K562 (cell line): ENCODE measurements around the gene POLD1. TPM values are rescaled to one million over a fixed set of nuclear protein-coding genes. Genes with fewer than 3 reads are reported as not detected.
A peak's percentile ranks its signal among the peaks of the same experiment; 100 is the strongest.

Experiments used
- EHMT2 ChIP-seq: fragments of 450-650 bp; IDR thresholded peaks from 2 replicates; pipeline ENCODE4 v1.6.1; 2018; ENCODE audit warnings: antibody characterized with exemption
- ELF2 ChIP-seq: fragments of 250-450 bp; sonication (Bioruptor Pico); IDR thresholded peaks from 2 replicates; pipeline ENCODE4 v1.5.0; 2021; ENCODE audit warnings: mild to moderate bottlenecking
- HNRNPK ChIP-seq: fragments of 200-400 bp; formaldehyde crosslinking; IDR thresholded peaks from one replicate; pipeline ENCODE4 v1.6.1; 2018; ENCODE audit warnings: mild to moderate bottlenecking, low read depth, low read length; ENCODE audit not compliant: poor library complexity, severe bottlenecking
- KDM1A ChIP-seq, 2 experiments: fragments of 450-650 bp; IDR thresholded peaks; 2 replicates each; pipeline ENCODE4 v1.6.1; 2016; ENCODE audit warnings: mild to moderate bottlenecking in 2 of 2
- MECOM ChIP-seq: fragments of 250-450 bp; sonication (Bioruptor Pico); IDR thresholded peaks from 2 replicates; pipeline ENCODE4 v1.8.0; 2022; ENCODE audit warnings: inconsistent platforms
- MEF2A ChIP-seq: IDR thresholded peaks from 2 replicates; pipeline ENCODE4 v1.6.1; 2011; ENCODE audit warnings: low read depth, mild to moderate bottlenecking, low read length, moderate library complexity; ENCODE audit not compliant: control insufficient read depth
- NR2C2 ChIP-seq, 2 experiments: fragments of 200-800 bp in 1 of 2; sonication (Bioruptor generic) in 1 of 2; sonication (generic) in 1 of 2; formaldehyde crosslinking in 1 of 2; IDR thresholded peaks; 2 replicates each; pipeline versions ENCODE4 v1.6.1 to v1.8.0; 2016 to 2022; ENCODE audit warnings: mild to moderate bottlenecking in 1 of 2, missing compliant biosample characterization in 1 of 2, missing genetic modification characterization in 1 of 2, missing genetic modification reagents in 1 of 2
- POLR2B ChIP-seq: fragments of 450-650 bp; IDR thresholded peaks from 2 replicates; pipeline ENCODE4 v1.6.1; 2018; ENCODE audit warnings: low read depth; ENCODE audit not compliant: partially characterized antibody
- POLR2G ChIP-seq: fragments of 200-400 bp; formaldehyde crosslinking; IDR thresholded peaks from 2 replicates; pipeline ENCODE4 v1.6.1; 2017; ENCODE audit warnings: low read depth, mild to moderate bottlenecking, antibody characterized with exemption, low read length, moderate library complexity
- RBFOX2 ChIP-seq: fragments of 200-400 bp; formaldehyde crosslinking; IDR thresholded peaks from 2 replicates; pipeline ENCODE4 v1.6.1; 2017; ENCODE audit warnings: low read depth, mild to moderate bottlenecking, low read length, moderate library complexity
- STAG1 ChIP-seq: sonication (generic); formaldehyde crosslinking; IDR thresholded peaks from 2 replicates; pipeline ENCODE4 v1.5.0; 2020; ENCODE audit warnings: missing genetic modification reagents, borderline replicate concordance
- ZNF140 ChIP-seq: fragments of 250-450 bp; sonication (Bioruptor Pico); IDR thresholded peaks from 2 replicates; pipeline ENCODE4 v1.8.0; 2021; ENCODE audit warnings: moderate library complexity, mild to moderate bottlenecking, inconsistent platforms
- ZNF695 ChIP-seq: fragments of 450-650 bp; formaldehyde crosslinking; IDR thresholded peaks from 2 replicates; pipeline ENCODE4 v1.4.0; 2020; ENCODE audit warnings: mild to moderate bottlenecking, moderate library complexity
- polyA plus RNA-seq, 8 experiments: library from polyadenylated mRNA; depleted of rRNA in 4 of 8; stranded (reverse) in 5 of 8; unstranded in 3 of 8; fragments of >200 nt; fragmentation: Nextera tagmentation in 2 of 8; fragmentation: Illumina TruSeq in 1 of 8; extraction: Ambion mirVana in 2 of 8; extraction: Trizol in 1 of 8; gene quantifications; 2 replicates each; pipeline versions ENCODE4 v1.2.1 to v1.2.3, GENCODE V29; 2011 to 2014; ENCODE audit warnings: inconsistent platforms in 1 of 8, missing spikeins in 1 of 8
- total RNA-seq, 7 experiments: library from RNA; depleted of rRNA in 6 of 7; stranded (reverse); fragments of >200 nt in 6 of 7; fragmentation: Illumina TruSeq in 2 of 7; extraction: Trizol in 2 of 7; gene quantifications; 2 replicates each; pipeline versions ENCODE4 v1.2.1 to v1.2.3, GENCODE V29; 2011 to 2021; ENCODE audit warnings: low replicate concordance in 1 of 7
- TF ChIP-seq, protein P1 (sequence below): fragments of 250-450 bp; sonication (Bioruptor Pico); IDR thresholded peaks from 2 replicates; pipeline ENCODE4 v1.9.0; 2021; ENCODE audit warnings: mild to moderate bottlenecking, inconsistent platforms

Gene POLD1
- total and polyA plus RNA-seq, 9 of the 15 experiments (the other 6 are each of a cell fraction or from before 2014, with no cell fraction given) = 1.3 to 312 (median 47.8) TPM

DNA sequence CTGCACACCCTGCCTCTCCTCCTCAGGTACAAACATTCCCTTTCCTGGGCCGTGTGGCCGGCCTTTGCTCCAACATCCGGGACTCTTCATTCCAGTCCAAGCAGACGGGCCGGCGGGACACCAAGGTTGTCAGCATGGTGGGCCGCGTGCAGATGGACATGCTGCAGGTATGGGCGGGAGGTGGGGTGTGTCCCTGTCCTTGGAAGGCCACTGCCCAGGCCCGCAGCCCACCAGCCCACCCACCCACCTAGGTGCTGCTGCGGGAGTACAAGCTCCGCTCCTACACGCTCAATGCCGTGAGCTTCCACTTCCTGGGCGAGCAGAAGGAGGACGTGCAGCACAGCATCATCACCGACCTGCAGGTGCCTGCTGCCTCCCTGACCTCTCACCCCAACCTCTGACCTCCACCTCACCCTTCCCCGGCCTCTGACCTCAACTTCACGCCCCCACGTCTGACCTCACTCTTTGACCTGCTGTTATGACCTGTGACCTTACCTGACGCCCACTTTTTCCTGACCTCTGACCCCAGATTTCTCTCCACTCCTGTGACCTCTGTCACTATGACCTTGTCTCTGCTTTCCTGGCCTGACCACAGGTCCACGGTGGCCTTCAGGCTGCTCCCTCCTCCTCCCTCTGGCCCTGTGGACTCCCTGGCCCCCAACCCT lies 22.1 kb downstream of the POLD1 start (continued):
- TF ChIP-seq ZNF140 (no peak), EHMT2 (no peak), POLR2G (peak; percentile 31; the same call in 1 of the 2 replicates), RBFOX2 (0 out of 2 replicates have a peak, but pooled peaks have one; percentile 11), MEF2A (no peak), MECOM (CRISPR knock-in tag) (no peak), STAG1 (CRISPR knock-in tag) (no peak), NR2C2 (CRISPR knock-in tag; IDR thresholded peaks at IDR 0.05) (peak; percentile 92), NR2C2 (tag; IDR thresholded peaks at IDR 0.05) (peak; percentile 88), HNRNPK (no peak), POLR2B (no peak), KDM1A (IDR thresholded peaks at IDR 0.05) (peak; percentile 26 to 39; a peak in 3 of 4 replicates), ELF2 (CRISPR knock-in tag) (no peak), ZNF695 (no peak)
- TF ChIP-seq, protein P1, sequence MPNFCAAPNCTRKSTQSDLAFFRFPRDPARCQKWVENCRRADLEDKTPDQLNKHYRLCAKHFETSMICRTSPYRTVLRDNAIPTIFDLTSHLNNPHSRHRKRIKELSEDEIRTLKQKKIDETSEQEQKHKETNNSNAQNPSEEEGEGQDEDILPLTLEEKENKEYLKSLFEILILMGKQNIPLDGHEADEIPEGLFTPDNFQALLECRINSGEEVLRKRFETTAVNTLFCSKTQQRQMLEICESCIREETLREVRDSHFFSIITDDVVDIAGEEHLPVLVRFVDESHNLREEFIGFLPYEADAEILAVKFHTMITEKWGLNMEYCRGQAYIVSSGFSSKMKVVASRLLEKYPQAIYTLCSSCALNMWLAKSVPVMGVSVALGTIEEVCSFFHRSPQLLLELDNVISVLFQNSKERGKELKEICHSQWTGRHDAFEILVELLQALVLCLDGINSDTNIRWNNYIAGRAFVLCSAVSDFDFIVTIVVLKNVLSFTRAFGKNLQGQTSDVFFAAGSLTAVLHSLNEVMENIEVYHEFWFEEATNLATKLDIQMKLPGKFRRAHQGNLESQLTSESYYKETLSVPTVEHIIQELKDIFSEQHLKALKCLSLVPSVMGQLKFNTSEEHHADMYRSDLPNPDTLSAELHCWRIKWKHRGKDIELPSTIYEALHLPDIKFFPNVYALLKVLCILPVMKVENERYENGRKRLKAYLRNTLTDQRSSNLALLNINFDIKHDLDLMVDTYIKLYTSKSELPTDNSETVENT (CRISPR knock-in tag) = no peak
- TF ChIP-seq, all 486 proteins: peak for 7
